Pancreas (tissue), 10 donors: Measurements from ENCODE around the gene KPNB1. TPM values are rescaled to one million over a fixed set of nuclear protein-coding genes. Genes with fewer than 3 reads are reported as not detected.

Source experiments
- ATAC-seq, 4 donors: fragments of 200-7000 bp; cut with Tn5 transposase; one replicate each; pipeline versions ENCODE4 v1.8.0 to v1.9.1; 2020; ENCODE audit warnings: mild to moderate bottlenecking in 4 of 4, moderate library complexity in 4 of 4
- DNase-seq, 6 donors: peaks; one replicate each; pipeline ENCODE4 v3.0.0-alpha.2; 2020
- FAIRE-seq: peaks from 2 replicates; lab custom pipeline; 2012; peaks lifted over from hg19 to GRCh38; lab: Jason Lieb, UNC
- H3K27ac ChIP-seq, 4 donors: fragments of 200-600 bp; sonication (generic); 1 replicate in 3 of 4; 2 replicates in 1 of 4; pipeline versions ENCODE4 v1.5.0 to v1.8.0; 2020
- H3K27me3 ChIP-seq, 4 donors: fragments of 200-600 bp; one replicate each; pipeline ENCODE4 v1.8.0; 2021
- H3K36me3 ChIP-seq, 3 donors: fragments of 200-600 bp; sonication (generic) in 1 of 3; one replicate each; pipeline versions ENCODE4 v1.5.0 to v1.8.0; 2020 to 2021
- H3K4me1 ChIP-seq, 3 donors: fragments of 200-600 bp; one replicate each; pipeline ENCODE4 v1.8.0; 2021
- H3K4me3 ChIP-seq, 4 donors: fragments of 200-600 bp; sonication (generic) in 2 of 4; one replicate each; pipeline versions ENCODE4 v1.5.0 to v1.8.0; 2020 to 2021
- H3K9me3 ChIP-seq, 4 donors: fragments of 200-600 bp; one replicate each; pipeline ENCODE4 v1.8.0; 2021
- WGBS, 2 donors: extraction: QIAGEN DNeasy Blood & Tissue Kit; methylation state at CpG; one replicate each; pipeline ENCODE4 v1.1.7; 2013; 5-methylcytosine and 5-hydroxymethylcytosine counted together
- intact Hi-C, 3 donors: fragments of 100-400 bp; cut with DNase I; formaldehyde crosslinking; loops; one replicate each; pipeline versions ENCODE4 v1.11.1 to v1.14.2; 2022
- polyA plus RNA-seq, 2 donors: library from polyadenylated mRNA; stranded (reverse); fragments of 200-250 nt; gene quantifications; one replicate each; pipeline ENCODE4 v1.2.3, GENCODE V29; 2013
- total RNA-seq, 6 donors: library from RNA; stranded (reverse); fragmentation: NEBNext Ultra II Directional in 4 of 6; extraction: Animal tissue kit (Norgen Biotek cat#: 25700) in 4 of 6; gene quantifications; one replicate each; pipeline versions ENCODE4 v1.2.1 to v1.2.4, GENCODE V29; 2021 to 2023
- TF ChIP-seq, protein P1 (sequence below), 4 donors: fragments of 200-600 bp; sonication (generic) in 3 of 4; IDR thresholded peaks; one replicate each; pipeline versions ENCODE4 v1.5.0 to v1.8.0; 2021; ENCODE audit warnings: antibody characterized with exemption in 4 of 4
- donor health status: healthy with polysubstance abuse.
- donor health status: DM: no; HTN: no; CAD: no; lungs with moderate emphysema.
- donor health status: DM: no; HTN: no; CAD: no.
- donor health status: control.
- donor health status: control.
- donor health status: Bipolar disorder and iron deficiency.
- donor health status: DM: yes; HTN: yes; CAD: no.
- donor health status: DM: no; HTN: no; CAD: no.
- donor health status: DM: no; HTN: no; CAD: no.
- donor health status: DM: yes; HTN: yes; CAD: no.

The KPNB1 gene
- total and polyA plus RNA-seq, 8 donors, result 18.1 to 126 (median 115) TPM

DNA sequence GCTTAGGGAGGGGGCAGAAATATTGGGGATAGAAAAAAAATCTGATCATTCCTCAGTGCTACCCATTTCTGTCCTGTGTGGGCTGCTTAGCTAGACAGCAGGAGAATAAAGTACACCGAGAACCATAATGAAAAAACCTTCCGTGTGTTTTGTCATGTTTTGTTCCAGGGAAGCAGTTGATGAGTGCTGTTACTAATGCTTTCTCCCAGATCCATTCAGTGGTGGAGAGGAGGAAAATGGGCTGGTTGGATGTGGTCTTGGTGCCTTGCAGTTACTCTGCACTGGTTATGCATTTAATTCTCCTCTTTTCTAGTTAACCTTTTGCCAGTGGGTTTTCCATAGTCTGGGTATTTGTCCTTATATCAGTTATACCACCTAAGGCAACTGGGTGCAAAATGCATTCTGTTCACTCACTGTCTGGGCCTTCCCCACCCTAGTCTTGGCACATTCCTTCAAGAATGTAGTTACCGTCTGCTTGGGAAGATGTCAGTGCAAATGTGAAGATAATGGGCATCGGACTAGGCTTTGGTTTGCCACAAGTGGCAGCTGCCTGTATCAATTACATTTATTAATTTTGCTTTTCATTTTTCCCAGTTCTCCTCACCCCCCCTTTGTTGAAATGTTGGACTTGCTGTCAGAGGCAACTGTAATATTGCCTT lies 34.9 kb downstream of the KPNB1 start:
- Histone ChIP-seq H3K36me3 (peaks cover 3 to 28% (median 15%) of the 10 kb centered on the region in 3 donors), H3K27me3 (no peaks in the 10 kb centered on the region), H3K27ac (no peak overlapping the region), H3K4me1 (peaks cover 0 to 6% (median 0%) of the 10 kb centered on the region in 3 donors), H3K4me3 (no peak overlapping the region), H3K9me3 (no peaks in the 10 kb centered on the region)
- TF ChIP-seq, protein P1, sequence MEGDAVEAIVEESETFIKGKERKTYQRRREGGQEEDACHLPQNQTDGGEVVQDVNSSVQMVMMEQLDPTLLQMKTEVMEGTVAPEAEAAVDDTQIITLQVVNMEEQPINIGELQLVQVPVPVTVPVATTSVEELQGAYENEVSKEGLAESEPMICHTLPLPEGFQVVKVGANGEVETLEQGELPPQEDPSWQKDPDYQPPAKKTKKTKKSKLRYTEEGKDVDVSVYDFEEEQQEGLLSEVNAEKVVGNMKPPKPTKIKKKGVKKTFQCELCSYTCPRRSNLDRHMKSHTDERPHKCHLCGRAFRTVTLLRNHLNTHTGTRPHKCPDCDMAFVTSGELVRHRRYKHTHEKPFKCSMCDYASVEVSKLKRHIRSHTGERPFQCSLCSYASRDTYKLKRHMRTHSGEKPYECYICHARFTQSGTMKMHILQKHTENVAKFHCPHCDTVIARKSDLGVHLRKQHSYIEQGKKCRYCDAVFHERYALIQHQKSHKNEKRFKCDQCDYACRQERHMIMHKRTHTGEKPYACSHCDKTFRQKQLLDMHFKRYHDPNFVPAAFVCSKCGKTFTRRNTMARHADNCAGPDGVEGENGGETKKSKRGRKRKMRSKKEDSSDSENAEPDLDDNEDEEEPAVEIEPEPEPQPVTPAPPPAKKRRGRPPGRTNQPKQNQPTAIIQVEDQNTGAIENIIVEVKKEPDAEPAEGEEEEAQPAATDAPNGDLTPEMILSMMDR (IDR thresholded peaks at IDR 0.05), result no peak
- 90 to 93% methylated on average over 4 of the region's 4 CpGs for WGBS, 2 donors
- intact Hi-C loops, result no loop called here
- no peak for ATAC-seq
- FAIRE-seq, result no peak
- no peak for DNase-seq

DNA sequence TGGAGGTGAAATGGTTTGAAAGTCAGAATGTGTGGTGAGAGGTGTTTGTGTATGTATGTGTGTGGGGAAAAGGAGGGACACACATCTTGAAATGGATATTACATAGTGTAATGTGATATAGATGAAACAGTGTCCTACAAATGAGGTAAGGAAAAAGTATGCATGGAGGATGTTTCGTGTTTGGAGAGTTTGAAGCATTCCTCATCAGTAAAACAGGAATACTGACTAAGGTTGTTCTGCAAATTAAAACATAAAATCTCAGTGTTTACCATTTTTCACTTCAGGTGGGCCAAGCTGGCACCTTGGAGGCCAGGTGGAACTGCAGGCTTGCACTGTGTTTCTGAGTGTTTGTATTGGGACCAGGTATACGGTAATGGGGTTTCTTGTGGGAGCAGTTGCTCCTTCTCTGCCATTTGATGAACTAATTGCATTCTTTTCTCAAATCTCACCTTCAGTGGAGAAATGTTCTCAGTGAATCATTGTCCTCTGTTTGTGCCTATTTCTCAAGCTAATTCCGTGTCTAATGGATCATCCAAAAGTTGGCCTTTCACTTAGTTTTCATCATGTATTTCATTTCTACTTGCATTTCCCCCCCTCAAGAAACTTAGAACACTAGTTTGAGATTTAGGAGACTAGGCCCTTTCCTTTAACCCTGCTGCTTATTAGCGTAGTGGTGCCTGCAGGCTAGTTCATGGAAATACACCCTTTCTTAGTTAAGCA lies 36.0 kb downstream of the KPNB1 start:
- FAIRE-seq (no peak), DNase-seq (no peak), ATAC-seq (no peak)
- WGBS, 2 donors, result 89 to 94% methylated on average over 4 of the region's 4 CpGs
- H3K4me3 ChIP-seq, result no peak overlapping the region
- intact Hi-C loops, result no loop called here
- H3K4me1 ChIP-seq, result peaks cover 0 to 6% (median 0%) of the 10 kb centered on the region in 3 donors
- no peaks in the 10 kb centered on the region for H3K9me3 ChIP-seq
- no peak overlapping the region for H3K27ac ChIP-seq
- peaks cover 3 to 18% (median 8%) of the 10 kb centered on the region in 3 donors for H3K36me3 ChIP-seq
- TF ChIP-seq, protein P1 (IDR thresholded peaks at IDR 0.05), result no peak
- no peaks in the 10 kb centered on the region for H3K27me3 ChIP-seq

DNA sequence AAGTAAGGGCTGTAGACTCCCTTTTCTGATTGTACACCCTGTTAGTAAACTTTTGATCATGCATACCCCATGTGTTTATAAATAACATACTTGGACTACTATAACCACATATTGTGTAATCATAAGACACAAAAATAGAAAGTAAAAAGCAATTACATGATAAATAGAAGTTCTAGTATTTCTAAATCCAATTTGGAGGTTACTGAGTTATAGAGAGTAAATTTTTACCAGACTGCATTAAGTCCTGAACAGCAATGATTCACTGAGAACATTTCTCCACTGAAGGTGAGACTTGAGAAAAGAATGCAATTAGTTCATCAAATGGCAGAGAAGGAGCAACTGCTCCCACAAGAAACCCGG lies 36.5 kb downstream of the KPNB1 start:
- no peak overlapping the region for H3K4me3 ChIP-seq
- DNase-seq (no peak), FAIRE-seq (no peak), ATAC-seq (no peak)
- TF ChIP-seq, protein P1 (IDR thresholded peaks at IDR 0.05), result no peak
- no peaks in the 10 kb centered on the region for H3K9me3 ChIP-seq
- intact Hi-C loops, result no loop called here
- peaks cover 3 to 12% (median 8%) of the 10 kb centered on the region in 3 donors for H3K36me3 ChIP-seq
- H3K27ac ChIP-seq, result no peak overlapping the region
- peaks cover 0 to 6% (median 0%) of the 10 kb centered on the region in 3 donors for H3K4me1 ChIP-seq
- no peaks in the 10 kb centered on the region for H3K27me3 ChIP-seq
- 63 to 92% methylated on average over 1 of the region's 1 CpG for WGBS, 2 donors

DNA sequence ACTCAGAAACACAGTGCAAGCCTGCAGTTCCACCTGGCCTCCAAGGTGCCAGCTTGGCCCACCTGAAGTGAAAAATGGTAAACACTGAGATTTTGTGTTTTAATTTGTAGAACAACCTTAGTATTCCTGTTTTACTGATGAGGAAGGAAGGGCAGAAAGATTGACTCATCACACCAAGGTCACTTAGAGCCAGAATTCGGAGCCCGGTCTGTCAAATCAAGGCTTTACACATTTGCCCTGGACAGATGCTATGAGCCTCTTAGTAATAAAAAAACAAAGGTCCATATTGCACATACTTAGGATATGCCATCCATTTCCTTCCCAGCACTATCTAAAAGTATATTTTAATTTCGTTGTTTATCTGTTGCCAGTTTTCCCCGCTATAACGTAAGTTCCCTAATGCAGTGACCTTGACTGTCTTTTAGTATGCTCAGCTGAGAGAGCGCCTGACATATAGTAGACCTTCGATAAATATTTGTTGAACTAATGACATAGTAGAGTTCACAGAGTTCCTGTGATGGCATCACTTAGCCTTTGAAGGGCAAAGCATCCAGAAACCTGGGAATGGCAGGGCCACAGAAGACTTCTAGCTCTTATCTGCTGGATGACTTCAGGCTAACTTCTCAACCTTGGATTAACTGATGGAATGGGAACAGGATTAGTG lies 37.1 kb downstream of the KPNB1 start:
- ATAC-seq, result peak in 3 of 4 donors; percentile 23 to 47 (median 29)
- WGBS, 2 donors, result 46 to 49% methylated on average over 7 of the region's 7 CpGs
- FAIRE-seq, result no peak
- intact Hi-C loops, result no loop called here
- DNase-seq, result no peak
- Histone ChIP-seq H3K27me3 (no peaks in the 10 kb centered on the region), H3K36me3 (peaks cover 3 to 10% (median 8%) of the 10 kb centered on the region in 3 donors), H3K4me3 (no peak overlapping the region), H3K4me1 (peaks cover 0 to 6% (median 0%) of the 10 kb centered on the region in 3 donors), H3K27ac (no peak overlapping the region), H3K9me3 (no peaks in the 10 kb centered on the region)
- TF ChIP-seq, protein P1 (IDR thresholded peaks at IDR 0.05), result no peak
